ENCODE results near the gene TPM1. TPM values are rescaled to one million over a fixed set of nuclear protein-coding genes. Genes with fewer than 3 reads are reported as not detected.
A peak's percentile ranks its signal among the peaks of the same experiment; 100 is the strongest.

TPM1 gene
- total RNA-seq, 1 donor from 2014 or later = 4,149 TPM

DNA sequence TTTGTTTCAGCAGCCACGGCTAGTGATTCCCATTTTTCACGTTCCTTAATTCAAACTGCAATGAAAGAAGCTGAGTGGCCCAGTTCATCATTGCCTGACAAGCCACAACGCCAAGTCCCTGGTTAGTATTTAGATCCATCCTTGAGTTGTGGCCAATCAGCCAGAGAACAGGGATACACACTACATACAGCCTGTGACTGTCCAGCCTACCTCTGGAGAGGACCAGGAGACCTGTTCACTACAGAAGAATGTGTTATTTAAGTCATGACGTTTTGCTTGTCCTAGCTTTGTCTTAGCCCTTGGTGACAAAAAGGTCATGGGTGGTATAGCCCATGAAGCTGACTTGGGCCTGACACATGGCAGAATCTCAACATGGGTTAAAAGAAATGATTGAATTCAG lies 2.7 kb upstream of the TPM1 start:
- Histone ChIP-seq H3K4me1 (ENCODE audit: control insufficient read depth in 3 of 3, insufficient read depth in 3 of 3, low read length in 3 of 3) (peaks cover 16 to 38% (median 23%) of the 10 kb centered on the region in 3 donors), H3K36me3 (ENCODE audit: control insufficient read depth in 3 of 3, insufficient read depth in 3 of 3, low read length in 3 of 3) (peaks cover 0 to 5% (median 4%) of the 10 kb centered on the region in 3 donors), H3K9ac (ENCODE audit: low read depth in 1 of 3, low read length in 3 of 3) (no peak overlapping the region), H3K4me3 (ENCODE audit: low read length in 3 of 3) (no peak overlapping the region), H3K27ac (ENCODE audit: low read depth, low read length) (peak overlapping the region; percentile 94), H3K9me3 (ENCODE audit: control insufficient read depth in 3 of 3, low read length in 3 of 3) (no peaks in the 10 kb centered on the region), H3K27me3 (ENCODE audit: control insufficient read depth in 3 of 3, insufficient read depth in 3 of 3, low read length in 3 of 3) (peaks cover 0 to 14% (median 9%) of the 10 kb centered on the region in 3 donors)

DNA sequence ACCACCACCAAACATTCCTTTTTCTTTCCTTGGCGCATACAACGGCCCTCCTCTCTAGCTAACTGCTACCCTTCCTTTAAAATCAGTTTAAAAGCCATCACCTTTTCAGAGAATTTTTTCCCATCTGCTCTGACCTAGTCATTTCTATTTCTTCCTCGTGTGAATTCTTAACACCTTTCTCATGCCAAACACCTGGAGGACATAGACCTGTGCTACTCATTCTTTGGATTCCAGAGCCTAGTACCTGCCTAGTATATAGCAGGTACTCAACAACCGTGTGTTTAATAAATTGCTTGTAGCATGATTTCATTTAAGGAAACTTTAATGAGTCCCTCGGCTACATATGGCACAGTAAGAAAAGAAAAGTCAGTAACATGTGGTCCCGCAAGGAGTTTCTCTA lies 2.0 kb upstream of the TPM1 start:
- H3K27ac ChIP-seq (ENCODE audit: low read depth, low read length) = peak overlapping the region; percentile 94
- H3K4me3 ChIP-seq (ENCODE audit: low read length in 3 of 3) = no peak overlapping the region
- H3K4me1 ChIP-seq (ENCODE audit: control insufficient read depth in 3 of 3, insufficient read depth in 3 of 3, low read length in 3 of 3) = peaks cover 16 to 35% (median 21%) of the 10 kb centered on the region in 3 donors
- no peaks in the 10 kb centered on the region for H3K9me3 ChIP-seq (ENCODE audit: control insufficient read depth in 3 of 3, low read length in 3 of 3)
- peak overlapping the region in 2 of 3 donors; percentile 68 to 85 for H3K9ac ChIP-seq (ENCODE audit: low read depth in 1 of 3, low read length in 3 of 3)
- peaks cover 0 to 14% (median 9%) of the 10 kb centered on the region in 3 donors for H3K27me3 ChIP-seq (ENCODE audit: control insufficient read depth in 3 of 3, insufficient read depth in 3 of 3, low read length in 3 of 3)
- H3K36me3 ChIP-seq (ENCODE audit: control insufficient read depth in 3 of 3, insufficient read depth in 3 of 3, low read length in 3 of 3) = peaks cover 0 to 5% (median 4%) of the 10 kb centered on the region in 3 donors

DNA sequence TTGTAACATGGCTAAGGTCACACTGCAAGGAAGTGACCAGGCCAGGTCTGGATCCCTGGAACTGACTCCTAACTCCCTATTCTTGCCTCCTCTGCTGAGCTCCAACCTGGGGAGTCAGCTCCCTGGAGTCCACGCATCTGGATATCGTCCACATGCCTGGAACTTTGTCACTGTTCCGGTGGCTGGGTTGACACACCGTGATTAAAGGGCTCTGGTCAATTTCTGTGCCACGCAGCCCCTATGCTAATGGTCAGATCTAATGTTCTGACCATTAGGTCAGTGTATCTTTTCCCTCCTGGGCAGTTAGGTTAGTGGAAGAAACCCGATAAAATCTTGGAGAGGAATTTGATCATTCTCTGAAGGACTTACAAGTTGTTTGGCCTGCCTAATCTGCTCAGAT lies 1.6 kb upstream of the TPM1 start:
- peaks cover 0 to 14% (median 9%) of the 10 kb centered on the region in 3 donors for H3K27me3 ChIP-seq (ENCODE audit: control insufficient read depth in 3 of 3, insufficient read depth in 3 of 3, low read length in 3 of 3)

DNA sequence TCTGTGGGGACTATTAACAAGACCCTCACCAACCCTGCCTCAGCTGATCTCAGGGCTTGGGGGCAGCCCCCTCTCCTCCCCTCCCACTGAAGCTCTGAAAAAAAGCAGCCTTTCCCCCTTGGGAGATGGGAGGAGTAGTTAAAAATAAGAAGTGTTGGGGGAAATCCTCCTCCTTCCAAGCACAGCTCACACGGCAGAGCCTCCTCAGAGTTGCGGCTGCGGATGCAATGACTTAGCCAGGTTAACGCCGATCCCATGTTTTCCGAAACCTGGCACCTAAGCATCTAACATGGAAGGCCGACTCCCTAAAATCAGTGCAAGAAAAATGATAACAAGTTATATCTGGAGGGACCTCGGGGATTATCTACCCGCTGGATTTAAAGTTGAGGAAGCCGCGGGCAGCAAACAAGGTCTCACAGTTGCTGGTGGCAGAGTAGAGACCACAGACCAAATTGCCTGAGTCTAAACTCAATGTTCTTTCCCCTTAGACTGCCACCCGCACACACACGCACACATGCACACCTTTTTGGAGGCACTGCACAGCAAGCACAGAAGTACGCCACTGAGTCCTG lies 1.1 kb upstream of the TPM1 start:
- H3K27me3 ChIP-seq (ENCODE audit: control insufficient read depth in 3 of 3, insufficient read depth in 3 of 3, low read length in 3 of 3) = peaks cover 0 to 14% (median 9%) of the 10 kb centered on the region in 3 donors
- peaks cover 19 to 39% (median 26%) of the 10 kb centered on the region in 3 donors for H3K4me1 ChIP-seq (ENCODE audit: control insufficient read depth in 3 of 3, insufficient read depth in 3 of 3, low read length in 3 of 3)
- H3K36me3 ChIP-seq (ENCODE audit: control insufficient read depth in 3 of 3, insufficient read depth in 3 of 3, low read length in 3 of 3) = peaks cover 0 to 11% (median 4%) of the 10 kb centered on the region in 3 donors
- peak overlapping the region; percentile 94 for H3K27ac ChIP-seq (ENCODE audit: low read depth, low read length)
- H3K4me3 ChIP-seq (ENCODE audit: low read length in 3 of 3) = peak overlapping the region; percentile 67 to 71 (median 69)
- H3K9me3 ChIP-seq (ENCODE audit: control insufficient read depth in 3 of 3, low read length in 3 of 3) = no peaks in the 10 kb centered on the region
- peak overlapping the region; percentile 68 to 91 (median 85) for H3K9ac ChIP-seq (ENCODE audit: low read depth in 1 of 3, low read length in 3 of 3)

More for the DNA sequence above, 1.6 kb upstream of the TPM1 start:
- peak overlapping the region; percentile 3 to 69 (median 67) for H3K4me3 ChIP-seq (ENCODE audit: low read length in 3 of 3)
- peak overlapping the region; percentile 68 to 91 (median 85) for H3K9ac ChIP-seq (ENCODE audit: low read depth in 1 of 3, low read length in 3 of 3)
- no peaks in the 10 kb centered on the region for H3K9me3 ChIP-seq (ENCODE audit: control insufficient read depth in 3 of 3, low read length in 3 of 3)
- H3K27ac ChIP-seq (ENCODE audit: low read depth, low read length) = peak overlapping the region; percentile 94
- peaks cover 0 to 7% (median 4%) of the 10 kb centered on the region in 3 donors for H3K36me3 ChIP-seq (ENCODE audit: control insufficient read depth in 3 of 3, insufficient read depth in 3 of 3, low read length in 3 of 3)
- H3K4me1 ChIP-seq (ENCODE audit: control insufficient read depth in 3 of 3, insufficient read depth in 3 of 3, low read length in 3 of 3) = peaks cover 16 to 36% (median 26%) of the 10 kb centered on the region in 3 donors

DNA sequence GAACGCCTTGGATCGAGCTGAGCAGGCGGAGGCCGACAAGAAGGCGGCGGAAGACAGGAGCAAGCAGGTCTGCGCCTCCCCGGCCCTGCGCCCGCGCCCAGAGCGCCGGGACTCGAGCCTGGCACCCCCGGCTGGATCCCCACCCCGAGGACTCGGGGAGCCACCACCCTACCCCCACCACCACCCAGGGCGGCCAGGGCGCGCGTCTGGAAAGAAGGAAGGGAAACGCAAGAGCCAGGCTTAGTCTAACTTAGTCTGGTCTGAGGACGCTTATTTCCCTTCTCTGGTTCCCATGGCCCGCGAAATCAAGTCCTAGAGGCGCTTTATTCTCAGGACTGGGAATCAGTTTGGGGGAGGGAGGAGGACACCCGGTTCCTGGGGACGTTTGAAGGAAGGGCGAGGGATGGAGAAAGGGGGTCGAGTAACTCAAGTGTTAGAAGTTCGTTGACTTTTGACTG lies 359 bp downstream of the TPM1 start:
- peak overlapping the region; percentile 80 to 95 (median 89) for H3K9ac ChIP-seq (ENCODE audit: low read depth in 1 of 3, low read length in 3 of 3)
- H3K36me3 ChIP-seq (ENCODE audit: control insufficient read depth in 3 of 3, insufficient read depth in 3 of 3, low read length in 3 of 3) = peaks cover 4 to 20% (median 6%) of the 10 kb centered on the region in 3 donors
- H3K9me3 ChIP-seq (ENCODE audit: control insufficient read depth in 3 of 3, low read length in 3 of 3) = no peaks in the 10 kb centered on the region
- H3K4me1 ChIP-seq (ENCODE audit: control insufficient read depth in 3 of 3, insufficient read depth in 3 of 3, low read length in 3 of 3) = peaks cover 29 to 52% (median 38%) of the 10 kb centered on the region in 3 donors
- H3K4me3 ChIP-seq (ENCODE audit: low read length in 3 of 3) = peak overlapping the region; percentile 79 to 94 (median 83)
- peaks cover 0 to 14% (median 9%) of the 10 kb centered on the region in 3 donors for H3K27me3 ChIP-seq (ENCODE audit: control insufficient read depth in 3 of 3, insufficient read depth in 3 of 3, low read length in 3 of 3)
- H3K27ac ChIP-seq (ENCODE audit: low read depth, low read length) = peak overlapping the region; percentile 94

DNA sequence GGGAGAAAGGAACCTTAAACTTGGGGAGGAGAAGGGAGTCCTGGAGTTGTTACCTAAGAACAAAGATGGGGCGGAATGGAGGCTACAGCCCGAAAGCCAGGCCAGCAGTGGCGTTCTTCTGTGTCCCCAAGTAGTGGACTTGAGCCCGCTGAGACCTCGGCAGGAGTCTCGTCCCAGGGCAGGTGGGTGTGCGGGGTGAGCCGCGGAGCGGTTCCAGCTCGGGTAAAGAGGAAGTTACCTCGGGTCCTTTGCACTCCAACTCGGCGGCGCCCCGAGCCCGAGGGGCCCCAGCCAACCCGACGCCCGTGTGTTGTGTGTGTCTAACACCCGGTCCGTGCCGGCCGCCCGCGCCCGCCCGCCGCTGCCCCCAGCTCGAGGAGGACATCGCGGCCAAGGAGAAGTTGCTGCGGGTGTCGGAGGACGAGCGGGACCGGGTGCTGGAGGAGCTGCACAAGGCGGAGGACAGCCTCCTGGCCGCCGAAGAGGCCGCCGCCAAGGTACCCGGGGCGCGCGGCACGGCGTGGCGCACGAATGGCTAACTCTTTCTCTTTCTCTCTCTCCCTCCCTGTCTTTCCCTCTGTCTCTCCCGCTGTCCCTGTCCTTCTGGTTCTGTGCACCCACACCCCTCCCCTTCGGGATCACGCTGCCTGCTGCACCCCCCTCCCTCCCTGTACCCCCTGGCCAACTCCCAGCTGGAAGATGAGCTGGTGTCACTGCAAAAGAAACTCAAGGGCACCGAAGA lies 959 bp downstream of the TPM1 start:
- Histone ChIP-seq H3K27me3 (ENCODE audit: control insufficient read depth in 3 of 3, insufficient read depth in 3 of 3, low read length in 3 of 3) (peaks cover 0 to 14% (median 9%) of the 10 kb centered on the region in 3 donors), H3K36me3 (ENCODE audit: control insufficient read depth in 3 of 3, insufficient read depth in 3 of 3, low read length in 3 of 3) (peaks cover 4 to 20% (median 6%) of the 10 kb centered on the region in 3 donors), H3K9me3 (ENCODE audit: control insufficient read depth in 3 of 3, low read length in 3 of 3) (no peaks in the 10 kb centered on the region), H3K9ac (ENCODE audit: low read depth in 1 of 3, low read length in 3 of 3) (peak overlapping the region; percentile 80 to 95 (median 89)), H3K4me1 (ENCODE audit: control insufficient read depth in 3 of 3, insufficient read depth in 3 of 3, low read length in 3 of 3) (peaks cover 29 to 50% (median 38%) of the 10 kb centered on the region in 3 donors), H3K4me3 (ENCODE audit: low read length in 3 of 3) (peak overlapping the region; percentile 79 to 94 (median 83)), H3K27ac (ENCODE audit: low read depth, low read length) (peak overlapping the region; percentile 94)

DNA sequence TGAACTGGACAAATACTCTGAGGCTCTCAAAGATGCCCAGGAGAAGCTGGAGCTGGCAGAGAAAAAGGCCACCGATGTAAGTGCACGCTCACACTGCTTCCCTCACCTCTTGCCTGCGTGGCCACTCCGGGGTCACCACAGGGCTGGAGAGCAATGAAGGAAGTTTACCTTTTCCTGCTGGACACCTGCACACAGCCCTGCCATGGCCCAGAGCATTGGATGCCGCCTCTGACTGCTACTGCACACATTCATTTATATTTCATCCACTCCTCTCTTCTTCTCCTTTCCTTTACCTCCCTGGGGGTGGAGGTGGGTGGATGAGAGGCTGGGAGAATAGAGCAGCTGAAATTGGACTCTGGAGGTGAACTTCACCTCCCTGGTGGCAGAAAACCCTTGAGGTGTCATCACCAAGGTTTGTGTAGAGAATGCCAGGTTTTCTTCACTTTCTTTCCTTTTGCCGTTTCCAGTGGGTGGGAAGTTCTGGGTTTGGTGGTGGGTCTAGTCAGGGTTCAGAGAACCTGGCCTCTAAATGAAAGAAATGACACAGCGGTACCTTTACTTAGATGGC lies 1.6 kb downstream of the TPM1 start:
- Histone ChIP-seq H3K27me3 (ENCODE audit: control insufficient read depth in 3 of 3, insufficient read depth in 3 of 3, low read length in 3 of 3) (peaks cover 0 to 14% (median 9%) of the 10 kb centered on the region in 3 donors), H3K27ac (ENCODE audit: low read depth, low read length) (peak overlapping the region; percentile 94), H3K4me3 (ENCODE audit: low read length in 3 of 3) (peak overlapping the region; percentile 79 to 94 (median 83)), H3K9ac (ENCODE audit: low read depth in 1 of 3, low read length in 3 of 3) (peak overlapping the region; percentile 80 to 95 (median 89)), H3K9me3 (ENCODE audit: control insufficient read depth in 3 of 3, low read length in 3 of 3) (no peaks in the 10 kb centered on the region), H3K4me1 (ENCODE audit: control insufficient read depth in 3 of 3, insufficient read depth in 3 of 3, low read length in 3 of 3) (peaks cover 34 to 56% (median 43%) of the 10 kb centered on the region in 3 donors), H3K36me3 (ENCODE audit: control insufficient read depth in 3 of 3, insufficient read depth in 3 of 3, low read length in 3 of 3) (peaks cover 4 to 20% (median 6%) of the 10 kb centered on the region in 3 donors)

DNA sequence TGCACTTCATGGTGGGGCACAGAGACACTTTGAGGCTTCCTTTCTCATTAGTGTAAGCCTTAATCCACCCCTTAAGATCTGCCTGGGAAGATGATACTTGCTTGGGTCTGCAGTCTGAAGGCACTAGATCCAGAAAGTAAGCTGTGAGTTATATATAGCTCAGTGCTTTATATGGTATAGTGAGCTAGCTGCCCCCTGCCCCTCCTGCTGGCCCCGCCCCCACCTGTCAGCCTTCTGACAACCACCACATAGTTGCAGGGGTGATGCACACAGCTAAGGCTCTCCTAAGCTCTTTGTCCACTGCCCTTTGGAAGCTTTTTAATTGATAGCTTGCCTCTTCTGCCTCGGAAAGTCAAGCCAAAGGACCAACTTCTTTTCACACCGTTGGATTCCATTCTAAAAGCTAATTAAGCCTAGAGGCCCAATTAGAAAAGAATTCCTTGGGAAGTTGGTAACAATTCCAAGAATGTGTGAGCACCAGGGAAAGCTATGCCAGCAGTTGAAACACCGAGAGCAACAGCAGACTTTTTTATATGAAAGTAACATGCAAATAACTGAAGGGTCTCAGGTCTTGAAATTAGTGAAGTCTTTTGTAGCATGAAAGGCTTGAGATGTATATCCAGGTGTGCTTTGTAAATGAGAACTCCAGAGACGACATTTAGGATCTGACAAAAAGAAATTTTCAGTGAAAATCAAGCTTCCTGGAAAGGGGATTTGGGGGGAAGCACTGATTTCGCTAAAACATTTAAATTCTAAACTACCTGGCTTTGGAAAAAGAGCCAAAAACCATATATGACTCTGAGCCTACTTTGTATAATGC lies 2.3 kb downstream of the TPM1 start:
- Histone ChIP-seq H3K9ac (ENCODE audit: low read depth in 1 of 3, low read length in 3 of 3) (peak overlapping the region; percentile 80 to 95 (median 89)), H3K4me1 (ENCODE audit: control insufficient read depth in 3 of 3, insufficient read depth in 3 of 3, low read length in 3 of 3) (peaks cover 36 to 59% (median 50%) of the 10 kb centered on the region in 3 donors), H3K27me3 (ENCODE audit: control insufficient read depth in 3 of 3, insufficient read depth in 3 of 3, low read length in 3 of 3) (peaks cover 0 to 14% (median 9%) of the 10 kb centered on the region in 3 donors), H3K36me3 (ENCODE audit: control insufficient read depth in 3 of 3, insufficient read depth in 3 of 3, low read length in 3 of 3) (peaks cover 4 to 21% (median 7%) of the 10 kb centered on the region in 3 donors), H3K9me3 (ENCODE audit: control insufficient read depth in 3 of 3, low read length in 3 of 3) (no peaks in the 10 kb centered on the region), H3K27ac (ENCODE audit: low read depth, low read length) (peak overlapping the region; percentile 94), H3K4me3 (ENCODE audit: low read length in 3 of 3) (peak overlapping the region; percentile 79 to 94 (median 83))

DNA sequence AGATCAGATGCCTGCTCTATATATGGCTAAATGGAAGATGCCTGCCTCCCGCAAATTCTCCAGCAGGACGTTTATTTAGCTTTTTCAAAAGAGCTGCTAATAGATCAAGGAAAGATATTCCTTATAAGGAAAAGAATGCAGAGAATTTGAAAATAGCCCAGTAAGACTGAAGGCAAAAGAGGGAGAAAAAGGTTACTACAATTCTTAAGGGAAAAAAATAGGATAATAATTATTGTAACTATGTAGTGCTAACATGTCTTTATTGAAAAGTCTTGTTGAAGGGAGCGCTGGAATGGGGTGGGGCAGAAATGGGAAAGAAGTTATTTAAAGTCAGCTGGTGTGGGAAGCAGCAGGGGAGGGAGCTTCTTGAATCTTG lies 2.9 kb downstream of the TPM1 start:
- H3K4me1 ChIP-seq (ENCODE audit: control insufficient read depth in 3 of 3, insufficient read depth in 3 of 3, low read length in 3 of 3) = peaks cover 41 to 60% (median 55%) of the 10 kb centered on the region in 3 donors
- H3K36me3 ChIP-seq (ENCODE audit: control insufficient read depth in 3 of 3, insufficient read depth in 3 of 3, low read length in 3 of 3) = peaks cover 4 to 24% (median 11%) of the 10 kb centered on the region in 3 donors
- H3K9ac ChIP-seq (ENCODE audit: low read depth in 1 of 3, low read length in 3 of 3) = peak overlapping the region; percentile 35 to 81 (median 46)
- H3K27ac ChIP-seq (ENCODE audit: low read depth, low read length) = peak overlapping the region; percentile 94
- H3K27me3 ChIP-seq (ENCODE audit: control insufficient read depth in 3 of 3, insufficient read depth in 3 of 3, low read length in 3 of 3) = peaks cover 0 to 14% (median 9%) of the 10 kb centered on the region in 3 donors
- H3K4me3 ChIP-seq (ENCODE audit: low read length in 3 of 3) = peak overlapping the region; percentile 55 to 94 (median 56)
- H3K9me3 ChIP-seq (ENCODE audit: control insufficient read depth in 3 of 3, low read length in 3 of 3) = no peaks in the 10 kb centered on the region

All from skeletal muscle tissue (tissue), 4 donors.